GM06990 (cell line): ENCODE data around the gene FDPS.

Experiments used
- DNase-seq: peaks from one replicate; pipeline ENCODE4 v3.0.0-alpha.2; 2011; ENCODE audit not compliant: insufficient read length; ENCODE audit errors: extremely low read depth
- H3K27me3 ChIP-seq: replicated peaks from 2 replicates; pipeline ENCODE4 v1.6.0; 2011; ENCODE audit warnings: low read length; ENCODE audit not compliant: control insufficient read depth, insufficient read depth
- H3K36me3 ChIP-seq: 2 replicates; pipeline ENCODE4 v1.5.1; 2011; ENCODE audit warnings: low read length; ENCODE audit not compliant: control insufficient read depth, insufficient read depth
- H3K4me3 ChIP-seq: replicated peaks from 2 replicates; pipeline ENCODE4 v1.5.1; 2011; ENCODE audit warnings: low read depth, mild to moderate bottlenecking, control low read depth, low read length
- CTCF ChIP-seq: IDR thresholded peaks from 2 replicates; pipeline ENCODE4 v1.5.1; 2011; ENCODE audit warnings: low read length, control low read depth, mild to moderate bottlenecking, inconsistent platforms; ENCODE audit not compliant: insufficient read depth, poor library complexity, severe bottlenecking

Gene FDPS

DNA sequence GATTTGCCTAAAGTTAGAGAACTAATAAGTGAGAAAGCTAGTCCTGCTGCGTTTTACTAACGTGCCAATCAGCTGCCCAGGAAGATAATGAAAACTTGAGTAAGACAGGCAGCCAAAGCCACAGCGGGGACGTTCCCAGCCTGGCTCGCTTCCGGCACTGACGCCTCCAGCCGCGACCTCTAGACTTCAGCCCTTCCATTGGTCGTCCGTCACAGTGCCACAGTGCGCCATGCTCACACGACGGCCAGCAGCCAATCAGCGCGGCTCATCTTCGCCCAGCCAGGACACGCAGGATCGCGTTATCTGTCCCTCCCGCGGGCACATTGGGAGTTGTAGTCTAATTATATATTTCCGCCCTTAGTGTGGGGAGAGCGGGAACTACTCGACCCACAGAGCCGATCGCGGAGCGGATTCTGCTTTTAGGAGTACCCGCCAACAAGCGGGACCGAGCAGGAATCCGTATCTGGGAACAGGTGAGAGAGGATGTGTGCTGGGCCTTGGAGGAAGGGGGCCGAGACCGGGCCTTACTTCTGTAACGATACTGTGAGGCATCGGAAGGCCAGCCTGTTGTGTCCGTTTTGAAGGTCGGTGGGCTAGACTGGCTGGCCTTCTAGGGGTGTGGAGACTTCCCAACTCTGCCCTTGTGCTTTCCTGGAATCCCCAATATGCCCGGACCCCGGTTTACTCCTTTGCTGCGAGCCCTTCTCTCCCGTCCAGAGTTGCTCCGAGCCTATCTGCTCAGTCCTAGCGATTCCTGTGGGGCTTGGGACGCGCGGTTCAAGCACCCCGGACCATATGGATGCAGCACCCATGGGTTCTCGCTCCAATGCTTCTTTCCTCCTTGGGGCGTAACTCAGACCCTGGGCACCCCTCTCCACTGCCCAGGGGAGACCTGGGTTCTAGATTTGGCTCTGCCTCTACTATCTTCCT lies at the start of gene FDPS:
FDPS (plus strand) TSS at position 374 of the 930 bp plus-strand sequence. CDS start 924 bp downstream, outside the sequence.
- peaks cover 12% of the 10 kb centered on the region for H3K36me3 ChIP-seq
- no peak for TF ChIP-seq CTCF
- peak within 1 kb of the TSS; percentile 88 for H3K4me3 ChIP-seq
- H3K27me3 ChIP-seq, result no peaks in the 10 kb centered on the region
- DNase-seq, result peak; percentile 99

- no peak for DNase-seq
- Histone ChIP-seq H3K36me3 (peaks cover 17% of the 10 kb centered on the region), H3K4me3 (no peak overlapping the region), H3K27me3 (no peaks in the 10 kb centered on the region)
- TF ChIP-seq CTCF, result no peak
Measured at GRCh38 chr1:155260276-155260675, 48.4 kb upstream of the FDPS start.

DNA sequence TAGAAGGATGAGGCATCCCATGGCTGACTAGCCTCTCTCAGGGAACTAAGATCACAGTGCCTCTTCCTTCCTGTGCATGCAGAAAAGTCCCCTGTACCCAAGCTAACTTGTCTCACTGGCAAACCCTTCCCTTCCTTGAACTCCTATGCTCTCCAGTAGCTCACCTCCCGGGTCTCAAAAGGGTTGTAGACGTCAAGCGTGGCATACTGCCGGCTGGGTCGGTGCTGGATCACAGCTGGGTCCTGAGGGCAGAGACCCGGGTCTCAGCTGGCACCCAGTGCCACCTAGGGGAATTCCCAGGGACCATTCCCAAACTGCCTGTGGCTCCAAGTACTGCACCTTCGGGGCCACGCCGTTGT lies 47.2 kb upstream of the FDPS start:
- Histone ChIP-seq H3K36me3 (peaks cover 20% of the 10 kb centered on the region), H3K27me3 (no peaks in the 10 kb centered on the region), H3K4me3 (peak overlapping the region; percentile 85)
- DNase-seq, result no peak
- TF ChIP-seq CTCF, result no peak

DNA sequence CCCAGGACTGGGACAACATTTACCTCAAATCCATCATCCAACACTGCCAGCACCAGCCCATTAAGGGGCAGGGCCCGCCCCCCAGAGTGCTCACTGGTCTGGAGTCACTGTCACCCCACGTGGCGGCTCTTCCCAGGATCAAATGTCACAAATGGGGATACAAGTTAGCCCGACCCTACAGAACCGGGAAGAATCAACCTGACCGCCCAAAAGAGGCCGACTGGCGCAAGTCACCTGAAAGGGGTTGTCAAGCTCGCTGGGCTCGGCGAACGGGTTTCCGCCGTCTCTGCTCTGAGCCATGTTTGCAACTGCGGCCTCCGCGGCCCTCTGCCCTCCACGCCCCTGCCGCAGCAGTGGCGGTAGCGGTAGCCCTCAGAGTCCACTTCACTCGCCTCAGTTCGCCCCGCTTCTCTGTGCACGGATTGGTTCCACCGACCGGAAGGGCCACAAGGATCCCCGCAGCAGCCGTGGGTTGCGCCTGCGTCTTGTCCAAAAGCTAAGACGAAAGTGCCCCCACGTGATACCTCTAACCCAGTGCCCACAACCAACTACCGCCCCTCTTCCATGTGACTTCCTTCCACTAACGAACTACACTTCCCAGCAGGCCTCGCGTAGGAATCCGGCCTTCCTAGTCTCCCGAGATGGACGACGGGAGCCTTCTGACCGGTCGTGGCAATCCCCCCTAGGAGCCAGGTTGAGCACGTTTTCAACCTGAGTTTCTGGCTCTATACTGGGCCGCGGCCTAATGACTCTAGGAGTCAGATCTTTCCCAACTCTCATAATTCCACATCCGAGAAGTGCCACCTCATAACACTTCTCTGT lies 46.6 kb upstream of the FDPS start, which contains the start of gene SCAMP3:
SCAMP3 (minus strand) TSS at position 509 of the 822 bp plus-strand sequence; CDS start at position 300, 209 bp downstream.
- DNase-seq, result peak; percentile 89
- Histone ChIP-seq H3K27me3 (no peaks in the 10 kb centered on the region), H3K36me3 (peaks cover 22% of the 10 kb centered on the region), H3K4me3 (peak within 1 kb of the TSS; percentile 85)
- no peak for TF ChIP-seq CTCF

DNA sequence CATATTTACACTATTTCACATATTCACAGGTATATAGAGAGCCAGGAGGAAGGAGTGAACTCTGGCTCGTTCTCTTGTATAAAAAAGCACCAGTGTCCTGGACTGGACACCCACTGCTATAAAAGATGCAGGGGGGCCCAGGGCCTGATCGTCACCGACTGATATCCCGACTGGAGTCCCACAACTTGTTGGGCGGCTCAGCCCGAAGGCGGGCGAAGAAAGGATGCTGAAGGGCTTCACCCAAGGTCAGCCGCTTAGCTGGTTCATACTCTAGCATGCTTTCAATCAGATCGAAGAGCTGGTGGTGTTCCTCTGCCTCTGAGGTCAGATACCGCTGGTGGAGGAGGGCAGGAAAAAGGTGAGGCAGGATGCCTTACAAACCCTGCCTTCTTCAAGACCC lies 45.6 kb upstream of the FDPS start:
- Histone ChIP-seq H3K36me3 (peaks cover 23% of the 10 kb centered on the region), H3K4me3 (no peak overlapping the region), H3K27me3 (no peaks in the 10 kb centered on the region)
- TF ChIP-seq CTCF, result no peak
- no peak for DNase-seq
